Measurements from ENCODE around the gene VAPB.
A peak's percentile ranks its signal among the peaks of the same experiment; 100 is the strongest.

Gene VAPB

GRCh38 chr20:58436868-58437645 is 48.0 kb downstream of the VAPB start:
- DNase-seq (ENCODE audit: low read depth) = no peak

- DNase-seq (ENCODE audit: low read depth) = no peak
Measured at GRCh38 chr20:58438970-58439808, 50.2 kb downstream of the VAPB start.

- no peak for DNase-seq (ENCODE audit: low read depth)
Measured at GRCh38 chr20:58440021-58440767, 51.2 kb downstream of the VAPB start.

- DNase-seq (ENCODE audit: low read depth) = no peak
Measured at GRCh38 chr20:58441723-58442122, 52.7 kb downstream of the VAPB start.

GRCh38 chr20:58444746-58445255 is 55.8 kb downstream of the VAPB start:
- no peak for DNase-seq (ENCODE audit: low read depth)

GRCh38 chr20:58446264-58446959 is 57.4 kb downstream of the VAPB start:
- no peak for DNase-seq (ENCODE audit: low read depth)

GRCh38 chr20:58446960-58447265 is 57.9 kb downstream of the VAPB start:
- DNase-seq (ENCODE audit: low read depth) = no peak

GRCh38 chr20:58447511-58448391 is 58.7 kb downstream of the VAPB start:
- DNase-seq (ENCODE audit: low read depth) = peak; percentile 13

GRCh38 chr20:58448958-58449357 is 59.9 kb downstream of the VAPB start:
- no peak for DNase-seq (ENCODE audit: low read depth)

- DNase-seq (ENCODE audit: low read depth) = no peak
Measured at GRCh38 chr20:58449681-58450221, 60.7 kb downstream of the VAPB start.

GRCh38 chr20:58450254-58450653 is 61.2 kb downstream of the VAPB start:
- DNase-seq (ENCODE audit: low read depth) = no peak

GRCh38 chr20:58452667-58453255 is 63.7 kb downstream of the VAPB start:
- DNase-seq (ENCODE audit: low read depth) = no peak

- DNase-seq (ENCODE audit: low read depth) = no peak
Measured at GRCh38 chr20:58453391-58453790, 64.4 kb downstream of the VAPB start.

- DNase-seq (ENCODE audit: low read depth) = no peak
Measured at GRCh38 chr20:58454460-58454859, 65.4 kb downstream of the VAPB start.

- DNase-seq (ENCODE audit: low read depth) = no peak
Measured at GRCh38 chr20:58457083-58457695, 68.2 kb downstream of the VAPB start.

- no peak for DNase-seq (ENCODE audit: low read depth)
Measured at GRCh38 chr20:58458342-58459057, 69.5 kb downstream of the VAPB start.

GRCh38 chr20:58459058-58459750 is 70.2 kb downstream of the VAPB start:
- no peak for DNase-seq (ENCODE audit: low read depth)

GRCh38 chr20:58461104-58461503 is 72.1 kb downstream of the VAPB start:
- no peak for DNase-seq (ENCODE audit: low read depth)
